ENCODE results near the gene TES.
"Not testable (repeated sequence)": the region's sequence is repeated elsewhere in the genome, so short reads cannot be mapped to it uniquely, and the experiment has no call there.

TES gene

DNA sequence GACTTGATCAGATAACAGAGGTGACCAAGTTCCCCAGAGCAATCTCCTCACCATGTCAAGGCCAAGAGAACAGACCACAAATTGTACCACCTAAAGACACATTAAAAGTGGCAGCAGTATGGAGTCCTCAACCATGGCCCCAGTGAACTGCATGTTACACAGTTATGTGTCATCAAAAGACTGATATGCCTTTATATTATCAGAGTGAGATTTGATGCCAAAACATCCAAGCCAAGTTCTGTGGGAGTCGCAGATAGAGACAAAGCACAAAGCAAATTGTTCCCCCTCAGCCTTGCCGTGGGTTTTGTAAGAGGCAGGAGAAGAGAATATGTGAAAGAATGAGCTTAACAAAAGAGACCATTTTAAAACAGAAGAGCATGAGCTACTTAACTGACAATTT, 39.2 kb upstream of the TES start:
- Histone ChIP-seq H3K4me3 (ENCODE audit: insufficient read depth, low read depth, low read length) (no peak overlapping the region), H3K9me3 (ENCODE audit: control insufficient read depth, low read length) (no peaks in the 10 kb centered on the region), H3K4me1 (ENCODE audit: control insufficient read depth, insufficient read depth, low read length) (no peaks in the 10 kb centered on the region), H3K36me3 (ENCODE audit: control insufficient read depth, insufficient read depth, low read length) (no peaks in the 10 kb centered on the region), H3K27ac (ENCODE audit: insufficient read depth, low read depth, low read length, poor library complexity, severe bottlenecking) (no peak overlapping the region), H3K27me3 (ENCODE audit: control insufficient read depth, insufficient read depth, low read length, poor library complexity, severe bottlenecking) (peaks cover 7% of the 10 kb centered on the region)
- WGBS, 2 experiments = 70 to 85% methylated on average over 2 of the region's 2 CpGs

DNA sequence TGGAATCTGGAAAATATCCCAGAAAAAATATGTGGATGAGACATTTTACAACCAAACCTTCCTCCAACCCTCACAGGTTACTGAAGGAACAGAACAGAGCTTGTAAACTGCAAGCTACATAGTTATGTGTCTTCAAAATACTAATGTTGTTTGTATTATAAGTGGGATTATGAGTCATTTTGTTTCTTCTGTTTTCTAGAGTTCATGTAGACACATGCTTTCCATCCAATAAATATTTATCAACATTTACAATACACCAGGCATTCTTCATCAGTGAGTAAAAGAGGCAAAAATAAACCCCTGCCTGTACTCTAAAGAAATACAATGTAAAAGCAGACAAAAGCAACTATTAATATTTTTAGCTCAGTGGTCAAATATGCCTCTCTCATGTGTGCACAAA, 38.0 kb upstream of the TES start:
- Histone ChIP-seq H3K9me3 (ENCODE audit: control insufficient read depth, low read length) (no peaks in the 10 kb centered on the region), H3K27me3 (ENCODE audit: control insufficient read depth, insufficient read depth, low read length, poor library complexity, severe bottlenecking) (peaks cover 7% of the 10 kb centered on the region), H3K36me3 (ENCODE audit: control insufficient read depth, insufficient read depth, low read length) (no peaks in the 10 kb centered on the region), H3K4me1 (ENCODE audit: control insufficient read depth, insufficient read depth, low read length) (no peaks in the 10 kb centered on the region), H3K27ac (ENCODE audit: insufficient read depth, low read depth, low read length, poor library complexity, severe bottlenecking) (no peak overlapping the region), H3K4me3 (ENCODE audit: insufficient read depth, low read depth, low read length) (no peak overlapping the region)

DNA sequence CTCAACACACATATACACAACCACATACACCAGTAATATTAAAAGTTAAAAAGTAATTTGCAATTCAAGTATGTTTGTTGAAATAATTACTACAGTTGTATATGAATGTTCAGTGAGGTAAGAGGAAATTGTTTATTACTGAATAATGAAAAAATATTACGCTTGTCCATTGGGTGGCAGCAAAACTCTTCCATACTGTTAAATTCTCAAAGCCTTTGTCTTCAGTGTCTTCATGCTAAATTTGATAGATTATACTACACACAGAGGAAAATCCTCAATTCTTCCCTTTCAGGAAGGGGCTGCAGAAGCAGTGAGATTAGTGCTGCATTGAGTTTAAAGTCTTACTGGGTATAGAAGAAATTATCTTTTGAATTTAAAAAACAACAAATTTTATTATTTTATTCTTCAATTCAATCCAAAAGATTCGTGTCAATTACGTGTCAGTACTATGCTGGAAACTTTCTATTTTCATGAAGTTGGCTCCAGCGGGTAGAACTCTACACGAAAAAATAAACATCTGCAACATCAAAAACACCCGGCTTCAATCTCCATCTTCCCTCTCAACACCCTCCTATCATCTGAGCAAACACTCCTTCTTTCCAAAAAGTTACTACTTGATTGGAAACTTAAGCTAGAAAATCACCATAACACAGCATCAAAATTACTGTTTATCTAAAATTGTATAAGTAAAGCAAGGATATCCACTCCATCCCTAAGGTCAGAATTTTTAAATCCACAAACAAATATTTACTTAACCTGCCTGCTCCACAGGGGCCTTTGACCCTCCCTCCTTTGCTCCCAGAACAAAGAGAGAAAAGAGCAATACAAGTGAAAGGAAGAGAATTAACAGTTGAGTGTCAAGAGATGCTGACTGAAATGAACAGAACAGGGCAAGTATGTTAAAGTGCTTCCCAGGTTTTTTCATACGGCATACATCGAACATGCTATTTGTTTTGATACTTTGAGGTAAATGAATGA, 37.0 kb upstream of the TES start:
- Histone ChIP-seq H3K36me3 (ENCODE audit: control insufficient read depth, insufficient read depth, low read length) (no peaks in the 10 kb centered on the region), H3K4me3 (ENCODE audit: insufficient read depth, low read depth, low read length) (no peak overlapping the region), H3K27ac (ENCODE audit: insufficient read depth, low read depth, low read length, poor library complexity, severe bottlenecking) (no peak overlapping the region), H3K4me1 (ENCODE audit: control insufficient read depth, insufficient read depth, low read length) (no peaks in the 10 kb centered on the region), H3K27me3 (ENCODE audit: control insufficient read depth, insufficient read depth, low read length, poor library complexity, severe bottlenecking) (peaks cover 7% of the 10 kb centered on the region), H3K9me3 (ENCODE audit: control insufficient read depth, low read length) (no peaks in the 10 kb centered on the region)
- 64 to 70% methylated on average over 8 of the region's 8 CpGs for WGBS, 2 experiments

GRCh38 chr7:116175095-116175494, 35.2 kb upstream of the TES start:
- WGBS, 2 experiments = 96 to 100% methylated on average over 2 to 3 of the region's 3 CpGs
- not testable (repeated sequence) for H3K4me1 ChIP-seq (ENCODE audit: control insufficient read depth, insufficient read depth, low read length); H3K27me3 ChIP-seq (ENCODE audit: control insufficient read depth, insufficient read depth, low read length, poor library complexity, severe bottlenecking); H3K4me3 ChIP-seq (ENCODE audit: insufficient read depth, low read depth, low read length); H3K9me3 ChIP-seq (ENCODE audit: control insufficient read depth, low read length); H3K27ac ChIP-seq (ENCODE audit: insufficient read depth, low read depth, low read length, poor library complexity, severe bottlenecking); H3K36me3 ChIP-seq (ENCODE audit: control insufficient read depth, insufficient read depth, low read length)

- Histone ChIP-seq H3K27me3 (ENCODE audit: control insufficient read depth, insufficient read depth, low read length, poor library complexity, severe bottlenecking) (peaks cover 7% of the 10 kb centered on the region), H3K27ac (ENCODE audit: insufficient read depth, low read depth, low read length, poor library complexity, severe bottlenecking) (no peak overlapping the region), H3K4me3 (ENCODE audit: insufficient read depth, low read depth, low read length) (no peak overlapping the region), H3K36me3 (ENCODE audit: control insufficient read depth, insufficient read depth, low read length) (no peaks in the 10 kb centered on the region), H3K4me1 (ENCODE audit: control insufficient read depth, insufficient read depth, low read length) (no peaks in the 10 kb centered on the region), H3K9me3 (ENCODE audit: control insufficient read depth, low read length) (no peaks in the 10 kb centered on the region)
- 86 to 93% methylated on average over 2 of the region's 2 CpGs for WGBS, 2 experiments
Observed at GRCh38 chr7:116176226-116176625, 34.1 kb upstream of the TES start.

GRCh38 chr7:116177009-116177408, 33.3 kb upstream of the TES start:
- WGBS, 2 experiments = 73 to 77% methylated on average over 3 of the region's 3 CpGs
- no peak overlapping the region for H3K27ac ChIP-seq (ENCODE audit: insufficient read depth, low read depth, low read length, poor library complexity, severe bottlenecking)
- no peaks in the 10 kb centered on the region for H3K9me3 ChIP-seq (ENCODE audit: control insufficient read depth, low read length)
- peaks cover 4% of the 10 kb centered on the region for H3K27me3 ChIP-seq (ENCODE audit: control insufficient read depth, insufficient read depth, low read length, poor library complexity, severe bottlenecking)
- H3K36me3 ChIP-seq (ENCODE audit: control insufficient read depth, insufficient read depth, low read length) = no peaks in the 10 kb centered on the region
- no peaks in the 10 kb centered on the region for H3K4me1 ChIP-seq (ENCODE audit: control insufficient read depth, insufficient read depth, low read length)
- no peak overlapping the region for H3K4me3 ChIP-seq (ENCODE audit: insufficient read depth, low read depth, low read length)

- no peaks in the 10 kb centered on the region for H3K9me3 ChIP-seq (ENCODE audit: control insufficient read depth, low read length)
- WGBS, 2 experiments = 73 to 79% methylated on average over 2 of the region's 2 CpGs
- no peak overlapping the region for H3K27ac ChIP-seq (ENCODE audit: insufficient read depth, low read depth, low read length, poor library complexity, severe bottlenecking)
Observed at GRCh38 chr7:116180302-116180701, 30.0 kb upstream of the TES start.

DNA sequence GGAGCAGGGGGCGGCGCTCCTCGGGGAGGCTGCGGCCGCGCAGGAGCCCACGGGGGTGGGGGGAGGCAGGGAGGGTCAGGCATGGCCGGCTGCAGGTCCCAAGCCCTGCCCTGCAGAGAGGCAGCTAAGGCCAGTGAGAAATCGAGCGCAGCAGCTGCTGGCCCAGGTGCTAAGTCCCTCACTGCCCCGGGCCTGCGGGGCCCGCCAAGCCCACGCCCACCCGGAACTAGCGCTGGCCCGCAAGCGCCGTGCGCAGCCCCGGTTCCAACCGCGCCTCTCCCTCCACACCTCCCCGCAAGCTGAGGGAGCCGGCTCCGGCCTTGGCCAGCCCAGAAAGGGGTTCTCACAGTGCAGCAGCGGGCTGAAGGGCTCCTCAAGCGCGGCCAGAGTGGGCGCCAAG, 28.3 kb upstream of the TES start:
- Histone ChIP-seq H3K36me3 (ENCODE audit: control insufficient read depth, insufficient read depth, low read length) (no peaks in the 10 kb centered on the region), H3K27me3 (ENCODE audit: control insufficient read depth, insufficient read depth, low read length, poor library complexity, severe bottlenecking) (no peaks in the 10 kb centered on the region), H3K4me3 (ENCODE audit: insufficient read depth, low read depth, low read length) (no peak overlapping the region), H3K9me3 (ENCODE audit: control insufficient read depth, low read length) (no peaks in the 10 kb centered on the region), H3K27ac (ENCODE audit: insufficient read depth, low read depth, low read length, poor library complexity, severe bottlenecking) (no peak overlapping the region), H3K4me1 (ENCODE audit: control insufficient read depth, insufficient read depth, low read length) (no peaks in the 10 kb centered on the region)
- WGBS, 2 experiments = 97% methylated on average over 30 of the region's 30 CpGs

More at GRCh38 chr7:116180302-116180701, 30.0 kb upstream of the TES start:
- no peaks in the 10 kb centered on the region for H3K4me1 ChIP-seq (ENCODE audit: control insufficient read depth, insufficient read depth, low read length)
- H3K36me3 ChIP-seq (ENCODE audit: control insufficient read depth, insufficient read depth, low read length) = no peaks in the 10 kb centered on the region
- no peaks in the 10 kb centered on the region for H3K27me3 ChIP-seq (ENCODE audit: control insufficient read depth, insufficient read depth, low read length, poor library complexity, severe bottlenecking)
- no peak overlapping the region for H3K4me3 ChIP-seq (ENCODE audit: insufficient read depth, low read depth, low read length)

GRCh38 chr7:116185450-116185849, 24.9 kb upstream of the TES start:
- WGBS, 2 experiments = 91 to 94% methylated on average over 6 of the region's 6 CpGs
- no peaks in the 10 kb centered on the region for H3K9me3 ChIP-seq (ENCODE audit: control insufficient read depth, low read length)
- H3K4me1 ChIP-seq (ENCODE audit: control insufficient read depth, insufficient read depth, low read length) = no peaks in the 10 kb centered on the region
- H3K27ac ChIP-seq (ENCODE audit: insufficient read depth, low read depth, low read length, poor library complexity, severe bottlenecking) = no peak overlapping the region
- H3K36me3 ChIP-seq (ENCODE audit: control insufficient read depth, insufficient read depth, low read length) = no peaks in the 10 kb centered on the region
- H3K4me3 ChIP-seq (ENCODE audit: insufficient read depth, low read depth, low read length) = no peak overlapping the region
- H3K27me3 ChIP-seq (ENCODE audit: control insufficient read depth, insufficient read depth, low read length, poor library complexity, severe bottlenecking) = no peaks in the 10 kb centered on the region

DNA sequence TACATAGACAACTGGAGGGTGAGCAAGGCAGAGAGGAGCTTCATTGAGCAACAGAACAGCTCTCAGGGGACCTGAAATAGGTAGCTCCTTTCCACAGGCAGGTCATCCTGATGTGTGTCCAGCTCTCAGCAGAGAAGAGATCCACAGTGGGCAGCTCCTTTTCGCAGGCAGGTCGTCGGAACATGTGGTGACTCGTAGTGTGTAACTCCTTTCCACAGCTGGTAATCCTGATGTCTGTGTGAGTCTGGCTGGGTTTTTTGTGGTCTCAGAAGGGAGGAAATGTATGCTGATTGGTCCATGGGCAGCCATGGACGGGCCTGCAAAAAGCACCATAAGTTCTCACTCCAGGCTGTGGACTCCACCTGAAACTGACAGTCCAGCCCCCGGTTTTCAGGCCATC, 24.4 kb upstream of the TES start:
- Histone ChIP-seq H3K4me3 (ENCODE audit: insufficient read depth, low read depth, low read length) (no peak overlapping the region), H3K4me1 (ENCODE audit: control insufficient read depth, insufficient read depth, low read length) (no peaks in the 10 kb centered on the region), H3K9me3 (ENCODE audit: control insufficient read depth, low read length) (no peaks in the 10 kb centered on the region), H3K27me3 (ENCODE audit: control insufficient read depth, insufficient read depth, low read length, poor library complexity, severe bottlenecking) (no peaks in the 10 kb centered on the region), H3K36me3 (ENCODE audit: control insufficient read depth, insufficient read depth, low read length) (no peaks in the 10 kb centered on the region), H3K27ac (ENCODE audit: insufficient read depth, low read depth, low read length, poor library complexity, severe bottlenecking) (no peak overlapping the region)
- 93 to 96% methylated on average over 6 of the region's 6 CpGs for WGBS, 2 experiments
